Neuronal stem cell (in vitro differentiated cells): ENCODE results near the gene KRT34.

Experiments used
- DNase-seq: peaks from one replicate; pipeline ENCODE4 v3.0.0-alpha.2; 2013; ENCODE audit warnings: low spot score
- H2AFZ ChIP-seq: one replicate; pipeline ENCODE4 v1.6.1; 2013; ENCODE audit warnings: mild to moderate bottlenecking, low read length, inconsistent platforms
- H2AK5ac ChIP-seq: 2 replicates; pipeline ENCODE4 v1.6.1; 2013; ENCODE audit warnings: low read depth, mild to moderate bottlenecking, inconsistent platforms, low read length, moderate library complexity, mixed read lengths
- H2BK120ac ChIP-seq: 2 replicates; pipeline ENCODE4 v1.6.1; 2013; ENCODE audit warnings: low read depth, mild to moderate bottlenecking, inconsistent platforms, low read length, moderate library complexity, mixed read lengths
- H2BK12ac ChIP-seq: one replicate; pipeline ENCODE4 v1.6.1; 2013; ENCODE audit warnings: low read length, inconsistent platforms
- H2BK15ac ChIP-seq: 2 replicates; pipeline ENCODE4 v1.6.1; 2013; ENCODE audit warnings: mild to moderate bottlenecking, low read length, inconsistent platforms, mixed read lengths
- H2BK5ac ChIP-seq: one replicate; pipeline ENCODE4 v1.6.1; 2013; ENCODE audit warnings: inconsistent platforms, mild to moderate bottlenecking, low read length, moderate library complexity
- H3K14ac ChIP-seq: one replicate; pipeline ENCODE4 v1.6.1; 2013; ENCODE audit warnings: low read length, inconsistent platforms
- H3K18ac ChIP-seq: 2 replicates; pipeline ENCODE4 v1.6.1; 2013; ENCODE audit warnings: low read length, inconsistent platforms
- H3K23ac ChIP-seq: 2 replicates; pipeline ENCODE4 v1.6.1; 2013; ENCODE audit warnings: low read depth, mild to moderate bottlenecking, mixed read lengths, low read length, inconsistent platforms; ENCODE audit not compliant: poor library complexity
- H3K27ac ChIP-seq: replicated peaks from 3 replicates; pipeline ENCODE4 v1.5.1; 2013; ENCODE audit warnings: low read length, inconsistent platforms
- H3K27me3 ChIP-seq, 3 experiments: 2 replicates each; pipeline ENCODE4 v1.6.1; 2013; ENCODE audit warnings: low read length in 3 of 3, mild to moderate bottlenecking in 2 of 3, inconsistent platforms in 1 of 3, low read depth in 1 of 3, mixed read lengths in 1 of 3, moderate library complexity in 1 of 3; ENCODE audit not compliant: control insufficient read depth in 3 of 3, insufficient read depth in 3 of 3
- H3K36me3 ChIP-seq, 2 donors: replicated peaks in 1 of 2; 2 replicates each; pipeline ENCODE4 v1.6.1; 2013; ENCODE audit warnings: low read length in 2 of 2; ENCODE audit not compliant: control insufficient read depth in 2 of 2, insufficient read depth in 2 of 2
- H3K4ac ChIP-seq: 2 replicates; pipeline ENCODE4 v1.6.1; 2013; ENCODE audit warnings: inconsistent platforms, mild to moderate bottlenecking, low read length, moderate library complexity
- H3K4me1 ChIP-seq, 2 donors: 1 replicate in 1 of 2; 2 replicates in 1 of 2; pipeline ENCODE4 v1.6.1; 2013; ENCODE audit warnings: low read length in 2 of 2, low read depth in 1 of 2; ENCODE audit not compliant: control insufficient read depth in 2 of 2, insufficient read depth in 1 of 2
- H3K4me2 ChIP-seq: one replicate; pipeline ENCODE4 v1.6.1; 2013; ENCODE audit warnings: mild to moderate bottlenecking, low read length, inconsistent platforms; ENCODE audit not compliant: insufficient read depth, poor library complexity, severe bottlenecking
- H3K4me3 ChIP-seq, 2 donors: 2 replicates each; pipeline ENCODE4 v1.5.1; 2013; ENCODE audit warnings: low read length in 2 of 2, mild to moderate bottlenecking in 2 of 2, inconsistent platforms in 1 of 2, moderate library complexity in 1 of 2
- H3K79me1 ChIP-seq: one replicate; pipeline ENCODE4 v1.6.1; 2013; ENCODE audit warnings: low read depth, mild to moderate bottlenecking, inconsistent platforms, low read length, moderate library complexity
- H3K9ac ChIP-seq: one replicate; pipeline ENCODE4 v1.6.1; 2013; ENCODE audit warnings: mild to moderate bottlenecking, low read depth, low read length, inconsistent platforms; ENCODE audit not compliant: poor library complexity
- H3K9me3 ChIP-seq, 2 donors: replicated peaks in 1 of 2; 2 replicates each; pipeline versions ENCODE3 to v1.6.1; 2013; ENCODE audit warnings: low read length in 2 of 2, mild to moderate bottlenecking in 2 of 2, inconsistent platforms in 1 of 2, low read depth in 1 of 2, mixed read lengths in 1 of 2, moderate library complexity in 1 of 2; ENCODE audit not compliant: control insufficient read depth in 2 of 2, insufficient read depth in 1 of 2
- H4K8ac ChIP-seq: one replicate; pipeline ENCODE4 v1.6.1; 2013; ENCODE audit warnings: low read depth, mild to moderate bottlenecking, inconsistent platforms, low read length, moderate library complexity
- H4K91ac ChIP-seq: one replicate; pipeline ENCODE4 v1.6.1; 2013; ENCODE audit warnings: low read length, low read depth, mild to moderate bottlenecking, inconsistent platforms; ENCODE audit not compliant: poor library complexity
- WGBS, 2 donors: extraction: QIAGEN DNeasy Blood & Tissue Kit; methylation state at CpG; one replicate each; pipeline ENCODE4 v1.1.7; 2013; ENCODE audit warnings: missing lambda C conversion rate in 2 of 2, mixed read lengths in 1 of 2; ENCODE audit not compliant: insufficient read length in 2 of 2, insufficient replicate concordance in 1 of 2; ENCODE audit errors: extremely low coverage in 2 of 2; 5-methylcytosine and 5-hydroxymethylcytosine counted together

Gene KRT34

GRCh38 chr17:41333836-41334235 is 48.3 kb downstream of the KRT34 start:
- no peak overlapping the region for H2AFZ ChIP-seq

GRCh38 chr17:41333098-41333497 is 49.0 kb downstream of the KRT34 start:
- peak overlapping the region; percentile 25 for H3K23ac ChIP-seq
- H2AK5ac ChIP-seq = no peak overlapping the region
- no peak overlapping the region for H3K4me2 ChIP-seq
- H3K4me1 ChIP-seq = no peaks in the 10 kb centered on the region
- H2BK12ac ChIP-seq = no peak overlapping the region
- no peak overlapping the region for H3K9ac ChIP-seq
- H3K36me3 ChIP-seq = no peaks in the 10 kb centered on the region
- WGBS, 2 donors = no CpG with 5 or more reads among the region's 5 CpGs
- DNase-seq = no peak
- H4K8ac ChIP-seq = no peak overlapping the region
- no peak overlapping the region for H2AFZ ChIP-seq
- H3K4me3 ChIP-seq = no peak overlapping the region
- H3K14ac ChIP-seq = peak overlapping the region; percentile 28
- H4K91ac ChIP-seq = peak overlapping the region; percentile 49
- no peak overlapping the region for H2BK15ac ChIP-seq
- H2BK120ac ChIP-seq = no peak overlapping the region
- H2BK5ac ChIP-seq = no peak overlapping the region
- H3K27ac ChIP-seq = no peak overlapping the region
- H3K27me3 ChIP-seq = no peaks in the 10 kb centered on the region
- no peak overlapping the region for H3K4ac ChIP-seq
- no peaks in the 10 kb centered on the region for H3K79me1 ChIP-seq
- no peaks in the 10 kb centered on the region for H3K9me3 ChIP-seq
- H3K18ac ChIP-seq = peak overlapping the region; percentile 34

More at GRCh38 chr17:41333836-41334235, 48.3 kb downstream of the KRT34 start:
- Histone ChIP-seq H3K36me3 (no peaks in the 10 kb centered on the region), H2BK12ac (no peak overlapping the region), H4K91ac (no peak overlapping the region), H2BK15ac (no peak overlapping the region), H3K79me1 (no peaks in the 10 kb centered on the region), H2BK5ac (no peak overlapping the region), H3K4ac (no peak overlapping the region), H3K9ac (no peak overlapping the region), H3K14ac (no peak overlapping the region), H3K9me3 (no peaks in the 10 kb centered on the region), H3K4me3 (no peak overlapping the region), H3K18ac (no peak overlapping the region), H3K23ac (no peak overlapping the region), H3K4me1 (no peaks in the 10 kb centered on the region), H4K8ac (no peak overlapping the region), H2AK5ac (peak overlapping the region; percentile 32), H3K4me2 (no peak overlapping the region), H2BK120ac (no peak overlapping the region), H3K27me3 (no peaks in the 10 kb centered on the region), H3K27ac (no peak overlapping the region)
- no peak for DNase-seq
- no CpG with 5 or more reads among the region's 3 CpGs for WGBS, 2 donors

GRCh38 chr17:41332239-41332638 is 49.9 kb downstream of the KRT34 start:
- no peak for DNase-seq
- no peak overlapping the region for H3K18ac ChIP-seq
- no CpG with 5 or more reads among the region's 2 CpGs for WGBS, 2 donors

GRCh38 chr17:41331606-41332005 is 50.5 kb downstream of the KRT34 start:
- no peaks in the 10 kb centered on the region for H3K4me1 ChIP-seq
- H3K23ac ChIP-seq = no peak overlapping the region
- no peak overlapping the region for H4K8ac ChIP-seq
- peak overlapping the region; percentile 31 for H3K18ac ChIP-seq
- no peak overlapping the region for H3K14ac ChIP-seq
- no peak overlapping the region for H2BK5ac ChIP-seq
- H3K79me1 ChIP-seq = no peaks in the 10 kb centered on the region
- H3K27me3 ChIP-seq = no peaks in the 10 kb centered on the region
- no peak overlapping the region for H2BK15ac ChIP-seq
- H4K91ac ChIP-seq = no peak overlapping the region
- no CpG with 5 or more reads among the region's 7 CpGs for WGBS, 2 donors
- no peak overlapping the region for H3K4me2 ChIP-seq
- H3K4ac ChIP-seq = no peak overlapping the region
- no peak overlapping the region for H2AK5ac ChIP-seq
- no peaks in the 10 kb centered on the region for H3K9me3 ChIP-seq
- H3K4me3 ChIP-seq = no peak overlapping the region
- H3K9ac ChIP-seq = no peak overlapping the region
- no peak overlapping the region for H3K27ac ChIP-seq
- no peak for DNase-seq
- no peak overlapping the region for H2BK12ac ChIP-seq
- H3K36me3 ChIP-seq = no peaks in the 10 kb centered on the region
- no peak overlapping the region for H2BK120ac ChIP-seq
- no peak overlapping the region for H2AFZ ChIP-seq

More at GRCh38 chr17:41332239-41332638, 49.9 kb downstream of the KRT34 start:
- Histone ChIP-seq H3K4ac (no peak overlapping the region), H2BK15ac (no peak overlapping the region), H2BK12ac (no peak overlapping the region), H3K23ac (no peak overlapping the region), H2BK120ac (no peak overlapping the region), H2BK5ac (no peak overlapping the region), H2AFZ (no peak overlapping the region), H3K9ac (no peak overlapping the region), H3K79me1 (no peaks in the 10 kb centered on the region), H3K4me2 (no peak overlapping the region), H3K9me3 (no peaks in the 10 kb centered on the region), H3K36me3 (no peaks in the 10 kb centered on the region), H3K4me1 (no peaks in the 10 kb centered on the region), H4K91ac (no peak overlapping the region), H3K14ac (peak overlapping the region; percentile 3), H4K8ac (no peak overlapping the region), H3K4me3 (no peak overlapping the region), H3K27me3 (no peaks in the 10 kb centered on the region), H3K27ac (no peak overlapping the region), H2AK5ac (no peak overlapping the region)
